ENCODE measurements around the gene SMG6.

The SMG6 gene

GRCh38 chr17:2102931-2103809 is 200.4 kb downstream of the SMG6 start (continued):
- TF ChIP-seq ZNF639 (tag by site-specific recombination; IDR thresholded peaks at IDR 0.05) = no peak
- TF ChIP-seq ZNF654 (tag by site-specific recombination; IDR thresholded peaks at IDR 0.05; ENCODE audit: low read depth) = no peak
- peak; percentile 77 for TF ChIP-seq SCRT2 (tag by site-specific recombination; IDR thresholded peaks at IDR 0.05)

GRCh38 chr17:2101448-2102257 is 201.9 kb downstream of the SMG6 start:
- peak overlapping the region; percentile 32; the same call in 1 of the 2 replicates for H3K27ac ChIP-seq (ENCODE audit: extremely low read depth, low read depth, low read length)
- no peaks in the 10 kb centered on the region; a peak in 1 of 3 replicates for H3K36me3 ChIP-seq (ENCODE audit: control insufficient read depth in 2 of 2, insufficient read depth in 1 of 2, low read length in 2 of 2)
- peaks cover 13% of the 10 kb centered on the region for H3K4me1 ChIP-seq (ENCODE audit: control insufficient read depth, insufficient read depth, low read length)
- ChIA-PET CTCF (interaction anchor here (0.9 to 2.3 kb wide), 3 partner anchors 47 to 143 kb away, joined by 4 to 7 read pairs (median 6); partner anchors contain the start of gene HIC1), POLR2A (interaction anchor here (1.0 kb wide), 1 partner anchor 143 kb away, joined by 3 read pairs; no protein-coding TSS in a partner anchor)
- H3K9me3 ChIP-seq (ENCODE audit: control insufficient read depth, insufficient read depth, low read depth, low read length) = no peaks in the 10 kb centered on the region
- H3K4me3 ChIP-seq (ENCODE audit: low read depth, low read length) = no peak overlapping the region
- TF ChIP-seq OSR2 (tag by site-specific recombination; IDR thresholded peaks at IDR 0.05) (peak; percentile 99), FEZF1 (tag by site-specific recombination; IDR thresholded peaks at IDR 0.05) (peak; percentile 74), HOXD13 (CRISPR knock-in tag; IDR thresholded peaks at IDR 0.05; ENCODE audit: borderline replicate concordance) (no peak), ZEB2 (tag by site-specific recombination; IDR thresholded peaks at IDR 0.05) (peak; percentile 83), SCRT1 (tag by site-specific recombination; IDR thresholded peaks at IDR 0.05; ENCODE audit: borderline replicate concordance) (peak; percentile 62; the same call in 1 of the 2 replicates), MZF1 (tag by site-specific recombination; IDR thresholded peaks at IDR 0.05; ENCODE audit: borderline replicate concordance) (peak; percentile 96), SCRT2 (tag by site-specific recombination; IDR thresholded peaks at IDR 0.05) (peak; percentile 96), REST (tag by site-specific recombination; IDR thresholded peaks at IDR 0.05) (no peak), ZNF580 (tag by site-specific recombination; IDR thresholded peaks at IDR 0.05) (0 out of 2 replicates have a peak, but pooled peaks have one; percentile 51), ZNF791 (tag by site-specific recombination; IDR thresholded peaks at IDR 0.05) (no peak), ZNF513 (tag by site-specific recombination; IDR thresholded peaks at IDR 0.05) (no peak), INSM2 (tag by site-specific recombination; IDR thresholded peaks at IDR 0.05) (0 out of 2 replicates have a peak, but pooled peaks have one; percentile 37), PATZ1 (tag by site-specific recombination; IDR thresholded peaks at IDR 0.05) (peak; percentile 44; the same call in 1 of the 2 replicates), EGR2 (tag by site-specific recombination; IDR thresholded peaks at IDR 0.05; ENCODE audit: low read depth) (no peak), ZNF747 (tag by site-specific recombination; IDR thresholded peaks at IDR 0.05) (no peak), ZNF221 (tag by site-specific recombination; IDR thresholded peaks at IDR 0.05; ENCODE audit: borderline replicate concordance) (no peak), ZNF366 (tag by site-specific recombination; conservative IDR thresholded peaks at IDR 0.05) (peak; percentile 68), ZNF629 (tag by site-specific recombination; IDR thresholded peaks at IDR 0.05) (peak; percentile 89), ZNF664 (tag by site-specific recombination; IDR thresholded peaks at IDR 0.05) (no peak)
